ENCODE results near the gene TMEM238.
"Not testable (repeated sequence)": the region's sequence is repeated elsewhere in the genome, so short reads cannot be mapped to it uniquely, and the experiment has no call there.

Gene TMEM238

GRCh38 chr19:55384131-55384919 is at the start of gene TMEM238:
TSS of gene TMEM238 (minus strand) at chr19:55384292. CDS start at chr19:55384259, 33 bp downstream.
- peak; percentile 36 for DNase-seq

- no peak for DNase-seq
These were observed 49.2 kb upstream of the TMEM238 start for GRCh38 chr19:55433292-55433691.

- no peak for DNase-seq
These were observed 48.3 kb upstream of the TMEM238 start for GRCh38 chr19:55432241-55432959.

- no peak for DNase-seq
These were observed 47.1 kb upstream of the TMEM238 start for GRCh38 chr19:55431183-55431582.

- no peak for DNase-seq
These were observed 42.0 kb upstream of the TMEM238 start for GRCh38 chr19:55426042-55426441.

- no peak for DNase-seq
These were observed 40.4 kb upstream of the TMEM238 start for GRCh38 chr19:55424518-55424917.

- no peak for DNase-seq
These were observed 39.3 kb upstream of the TMEM238 start for GRCh38 chr19:55423225-55424005.

- DNase-seq, result peak; percentile 23
These were observed 37.2 kb upstream of the TMEM238 start for GRCh38 chr19:55421281-55421680.

- DNase-seq, result no peak
These were observed 35.6 kb upstream of the TMEM238 start for GRCh38 chr19:55419624-55420236.

- DNase-seq, result no peak
These were observed 35.0 kb upstream of the TMEM238 start for GRCh38 chr19:55419103-55419502.

GRCh38 chr19:55418185-55418584 is 34.1 kb upstream of the TMEM238 start:
- peak; percentile 13 for DNase-seq

GRCh38 chr19:55410168-55410567 is 26.1 kb upstream of the TMEM238 start:
- no peak for DNase-seq

GRCh38 chr19:55409179-55409578 is 25.1 kb upstream of the TMEM238 start:
- not testable (repeated sequence) for DNase-seq

- no peak for DNase-seq
These were observed 24.4 kb upstream of the TMEM238 start for GRCh38 chr19:55408533-55408872.

GRCh38 chr19:55407800-55408532 is 23.9 kb upstream of the TMEM238 start:
- peak; percentile 95 for DNase-seq

- not testable (repeated sequence) for DNase-seq
These were observed 23.4 kb upstream of the TMEM238 start, which contains the start of gene UBE2S for GRCh38 chr19:55407550-55407799. TSS of gene UBE2S (minus strand) at chr19:55407788. CDS start at chr19:55407589, 199 bp downstream.

GRCh38 chr19:55406826-55407549 is 22.9 kb upstream of the TMEM238 start:
- DNase-seq, result peak; percentile 19

- no peak for DNase-seq
These were observed 22.2 kb upstream of the TMEM238 start for GRCh38 chr19:55406091-55406825.

- DNase-seq, result no peak
These were observed 21.5 kb upstream of the TMEM238 start for GRCh38 chr19:55405638-55406037.

GRCh38 chr19:55402509-55402908 is 18.4 kb upstream of the TMEM238 start:
- no peak for DNase-seq

GRCh38 chr19:55401390-55401789 is 17.3 kb upstream of the TMEM238 start:
- DNase-seq, result not testable (repeated sequence)

All from activated effector memory CD4-positive, alpha-beta T cell treated with Interleukin-2 at 50 U/mL for 16 hours (primary cell).